Measurements from ENCODE around the gene ABHD1. TPM values are rescaled to one million over a fixed set of nuclear protein-coding genes. Genes with fewer than 3 reads are reported as not detected.

Gene ABHD1
- total RNA-seq, 2 donors from 2014 or later = 0.33 TPM; not detected in 1

DNA sequence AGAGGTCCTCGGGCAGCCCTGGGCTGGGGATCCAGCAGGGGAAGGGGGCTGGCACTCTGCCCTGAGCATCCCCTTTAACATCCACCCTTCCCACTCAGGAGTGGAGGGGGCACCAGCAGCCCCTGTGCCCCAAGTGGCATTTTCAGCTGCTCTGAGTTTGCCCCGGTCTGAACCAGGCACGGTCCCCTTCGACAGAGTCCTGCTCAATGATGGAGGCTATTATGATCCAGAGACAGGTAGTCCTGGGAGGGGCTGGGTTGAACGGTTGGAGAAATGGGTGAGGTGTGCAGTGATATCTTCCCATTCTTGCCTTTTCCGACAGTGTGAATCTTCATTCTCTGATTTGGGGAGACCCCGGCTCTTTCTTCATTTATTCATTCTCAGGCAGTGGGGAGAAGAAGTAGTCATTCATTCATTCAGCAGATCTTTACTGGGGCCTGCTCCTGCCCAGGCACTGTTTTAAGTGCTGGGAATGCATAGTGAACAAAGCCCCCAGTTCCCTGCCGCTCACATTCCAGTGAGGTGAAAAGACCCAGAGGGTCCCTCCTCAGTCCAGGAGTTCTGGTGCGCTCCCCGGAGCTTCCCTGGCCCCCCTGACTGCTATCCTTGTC, 38.4 kb upstream of the ABHD1 start:
- H3K27me3 ChIP-seq = no peaks in the 10 kb centered on the region
- H3K9me3 ChIP-seq = no peaks in the 10 kb centered on the region
- DNase-seq (no peak), ATAC-seq (no peak)
- intact Hi-C loops (cut with DNase I) = no loop called here
- WGBS, 2 donors = 50 to 63% methylated on average over 8 to 10 of the region's 10 CpGs
- TF ChIP-seq POLR2A (IDR thresholded peaks at IDR 0.05) = no peak
- TF ChIP-seq, protein P1, sequence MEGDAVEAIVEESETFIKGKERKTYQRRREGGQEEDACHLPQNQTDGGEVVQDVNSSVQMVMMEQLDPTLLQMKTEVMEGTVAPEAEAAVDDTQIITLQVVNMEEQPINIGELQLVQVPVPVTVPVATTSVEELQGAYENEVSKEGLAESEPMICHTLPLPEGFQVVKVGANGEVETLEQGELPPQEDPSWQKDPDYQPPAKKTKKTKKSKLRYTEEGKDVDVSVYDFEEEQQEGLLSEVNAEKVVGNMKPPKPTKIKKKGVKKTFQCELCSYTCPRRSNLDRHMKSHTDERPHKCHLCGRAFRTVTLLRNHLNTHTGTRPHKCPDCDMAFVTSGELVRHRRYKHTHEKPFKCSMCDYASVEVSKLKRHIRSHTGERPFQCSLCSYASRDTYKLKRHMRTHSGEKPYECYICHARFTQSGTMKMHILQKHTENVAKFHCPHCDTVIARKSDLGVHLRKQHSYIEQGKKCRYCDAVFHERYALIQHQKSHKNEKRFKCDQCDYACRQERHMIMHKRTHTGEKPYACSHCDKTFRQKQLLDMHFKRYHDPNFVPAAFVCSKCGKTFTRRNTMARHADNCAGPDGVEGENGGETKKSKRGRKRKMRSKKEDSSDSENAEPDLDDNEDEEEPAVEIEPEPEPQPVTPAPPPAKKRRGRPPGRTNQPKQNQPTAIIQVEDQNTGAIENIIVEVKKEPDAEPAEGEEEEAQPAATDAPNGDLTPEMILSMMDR (IDR thresholded peaks at IDR 0.05) = peak in 2 of 7 experiments; percentile 22 to 37
- peak overlapping the region; percentile 76 to 96 (median 86) for H3K27ac ChIP-seq
- peaks cover 39% of the 10 kb centered on the region for H3K4me1 ChIP-seq
- no peaks in the 10 kb centered on the region for H3K36me3 ChIP-seq (replicated peaks in 1 of 2; ENCODE audit: insufficient read depth in 1 of 2, low read depth in 2 of 2)
- H3K4me3 ChIP-seq = peak overlapping the region in 1 of 2 donors; percentile 74

DNA sequence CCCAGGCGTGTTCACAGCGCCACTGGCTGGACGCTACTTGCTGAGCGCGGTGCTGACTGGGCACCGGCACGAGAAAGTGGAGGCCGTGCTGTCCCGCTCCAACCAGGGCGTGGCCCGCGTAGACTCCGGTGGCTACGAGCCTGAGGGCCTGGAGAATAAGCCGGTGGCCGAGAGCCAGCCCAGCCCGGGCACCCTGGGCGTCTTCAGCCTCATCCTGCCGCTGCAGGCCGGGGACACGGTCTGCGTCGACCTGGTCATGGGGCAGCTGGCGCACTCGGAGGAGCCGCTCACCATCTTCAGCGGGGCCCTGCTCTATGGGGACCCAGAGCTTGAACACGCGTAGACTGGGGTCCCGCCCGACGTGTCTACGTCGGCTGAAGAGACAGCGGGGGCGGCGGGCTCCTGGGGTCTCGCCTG, 37.9 kb upstream of the ABHD1 start:
- ATAC-seq = peak; percentile 51
- H3K9me3 ChIP-seq = no peaks in the 10 kb centered on the region
- DNase-seq = peak; percentile 70 to 81 (median 78)
- no peaks in the 10 kb centered on the region for H3K27me3 ChIP-seq
- peak overlapping the region; percentile 55 to 74 for H3K4me3 ChIP-seq
- TF ChIP-seq, protein P1 (IDR thresholded peaks at IDR 0.05) = peak in 4 of 7 experiments; percentile 5 to 49 (median 24)
- peak in 2 of 3 donors; percentile 10 to 27 for TF ChIP-seq POLR2A (IDR thresholded peaks at IDR 0.05)
- H3K4me1 ChIP-seq = peaks cover 38% of the 10 kb centered on the region
- no peaks in the 10 kb centered on the region for H3K36me3 ChIP-seq (replicated peaks in 1 of 2; ENCODE audit: insufficient read depth in 1 of 2, low read depth in 2 of 2)
- peak overlapping the region; percentile 76 to 96 (median 86) for H3K27ac ChIP-seq
- whole genome bisulfite sequencing, 2 donors = 1 to 2% methylated on average over 10 to 38 of the region's 38 CpGs
- intact Hi-C loops (cut with DNase I) = no loop called here

DNA sequence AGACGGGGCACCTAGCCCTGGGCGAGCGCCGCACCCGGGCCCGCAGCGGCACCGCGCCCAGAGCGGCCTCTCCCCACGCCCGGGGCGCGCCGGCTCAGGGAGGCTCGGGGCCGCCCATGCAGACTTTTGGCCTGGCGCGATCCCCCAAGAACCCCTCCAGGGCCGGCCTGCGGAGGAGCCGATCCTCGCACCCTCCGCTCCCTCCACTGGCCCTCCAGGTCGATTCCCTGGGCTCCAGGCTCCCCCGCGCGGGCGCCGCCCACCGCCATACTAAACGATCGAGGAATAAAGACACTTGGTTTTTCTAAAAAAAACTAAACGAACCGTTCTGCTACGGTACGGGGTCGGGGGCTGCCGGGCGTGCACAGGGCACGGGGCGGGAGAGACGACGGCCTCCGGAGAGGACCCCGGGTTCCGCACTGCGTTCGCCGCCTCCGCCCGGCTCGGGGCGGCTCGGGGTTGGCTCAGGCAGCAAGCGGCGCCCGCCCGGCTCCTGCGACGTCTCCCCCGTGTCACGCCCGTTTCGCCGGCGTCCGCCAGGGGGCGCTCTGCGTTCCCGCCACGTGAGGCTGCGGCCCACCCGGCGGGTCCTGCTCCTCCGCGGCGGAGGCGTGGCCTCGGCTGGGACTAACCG, 37.4 kb upstream of the ABHD1 start:
- peak; percentile 70 to 77 (median 76) for TF ChIP-seq POLR2A (IDR thresholded peaks at IDR 0.05)
- TF ChIP-seq, protein P1 (IDR thresholded peaks at IDR 0.05) = peak; percentile 71 to 99 (median 97)
- Histone ChIP-seq H3K27ac (peak overlapping the region; percentile 76 to 96 (median 86)), H3K9me3 (no peaks in the 10 kb centered on the region), H3K4me3 (peak overlapping the region; percentile 55 to 74), H3K36me3 (replicated peaks in 1 of 2; ENCODE audit: insufficient read depth in 1 of 2, low read depth in 2 of 2) (no peaks in the 10 kb centered on the region), H3K4me1 (peaks cover 33% of the 10 kb centered on the region), H3K27me3 (no peaks in the 10 kb centered on the region)
- peak; percentile 92 for ATAC-seq
- WGBS, 2 donors = 1% methylated on average over 79 of the region's 81 CpGs; no CpG with 5 or more reads in 1 of the 2 donors
- peak; percentile 95 to 97 (median 96) for DNase-seq
- intact Hi-C loops (cut with DNase I) = no loop called here

DNA sequence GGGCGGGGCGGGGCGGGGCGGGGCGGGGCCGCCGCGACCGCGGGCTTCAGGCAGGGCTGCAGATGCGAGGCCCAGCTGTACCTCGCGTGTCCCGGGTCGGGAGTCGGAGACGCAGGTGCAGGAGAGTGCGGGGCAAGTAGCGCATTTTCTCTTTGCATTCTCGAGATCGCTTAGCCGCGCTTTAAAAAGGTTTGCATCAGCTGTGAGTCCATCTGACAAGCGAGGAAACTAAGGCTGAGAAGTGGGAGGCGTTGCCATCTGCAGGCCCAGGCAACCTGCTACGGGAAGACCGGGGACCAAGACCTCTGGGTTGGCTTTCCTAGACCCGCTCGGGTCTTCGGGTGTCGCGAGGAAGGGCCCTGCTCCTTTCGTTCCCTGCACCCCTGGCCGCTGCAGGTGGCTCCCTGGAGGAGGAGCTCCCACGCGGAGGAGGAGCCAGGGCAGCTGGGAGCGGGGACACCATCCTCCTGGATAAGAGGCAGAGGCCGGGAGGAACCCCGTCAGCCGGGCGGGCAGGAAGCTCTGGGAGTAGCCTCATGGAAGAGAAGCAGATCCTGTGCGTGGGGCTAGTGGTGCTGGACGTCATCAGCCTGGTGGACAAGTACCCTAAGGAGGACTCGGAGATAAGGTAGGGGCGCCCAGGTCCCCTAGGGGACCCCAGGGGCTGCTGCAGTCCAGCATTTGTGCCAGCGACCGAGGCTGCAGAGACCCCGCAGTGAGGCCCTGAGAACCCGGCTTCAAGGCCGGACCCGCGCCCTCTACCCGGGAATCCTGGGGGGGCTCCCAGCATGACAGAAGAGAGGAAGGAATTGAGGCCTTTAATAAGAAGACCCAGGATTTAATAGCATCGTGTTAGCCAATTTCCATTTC, 36.7 kb upstream of the ABHD1 start, which contains the start of gene KHK:
TSS of gene KHK (plus strand) at position 49 of the 870 bp plus-strand sequence. CDS start at position 537, 488 bp downstream.
- WGBS, 2 donors = 7 to 28% methylated on average over 21 to 52 of the region's 54 CpGs
- intact Hi-C loops (cut with DNase I) = no loop called here

More for the DNA sequence above, 36.7 kb upstream of the ABHD1 start, which contains the start of gene KHK:
- TF ChIP-seq, protein P1 (IDR thresholded peaks at IDR 0.05) = no peak
- TF ChIP-seq POLR2A (IDR thresholded peaks at IDR 0.05) = no peak
- H3K36me3 ChIP-seq (replicated peaks in 1 of 2; ENCODE audit: insufficient read depth in 1 of 2, low read depth in 2 of 2) = no peaks in the 10 kb centered on the region
- H3K27ac ChIP-seq = peak within 1 kb of the TSS; percentile 76 to 96 (median 86)
- no peaks in the 10 kb centered on the region for H3K27me3 ChIP-seq
- H3K4me3 ChIP-seq = peak within 1 kb of the TSS; percentile 55 to 74
- peaks cover 26% of the 10 kb centered on the region for H3K4me1 ChIP-seq
- no peaks in the 10 kb centered on the region for H3K9me3 ChIP-seq
- DNase-seq (peak; percentile 57 to 73 (median 66)), ATAC-seq (peak; percentile 11)

All from body of pancreas (tissue), 4 donors.